IPS-NIHi11 (cell line): ENCODE data around the gene ZDHHC8.
"Not testable (repeated sequence)": the region's sequence is repeated elsewhere in the genome, so short reads cannot be mapped to it uniquely, and the experiment has no call there.

Experiments used
- DNase-seq: peaks from one replicate; pipeline ENCODE4 v3.0.0; 2012; ENCODE audit warnings: mixed read lengths, low spot score

The ZDHHC8 gene

GRCh38 chr22:20158391-20159036 lies 26.9 kb downstream of the ZDHHC8 start:
- no peak for DNase-seq

DNA sequence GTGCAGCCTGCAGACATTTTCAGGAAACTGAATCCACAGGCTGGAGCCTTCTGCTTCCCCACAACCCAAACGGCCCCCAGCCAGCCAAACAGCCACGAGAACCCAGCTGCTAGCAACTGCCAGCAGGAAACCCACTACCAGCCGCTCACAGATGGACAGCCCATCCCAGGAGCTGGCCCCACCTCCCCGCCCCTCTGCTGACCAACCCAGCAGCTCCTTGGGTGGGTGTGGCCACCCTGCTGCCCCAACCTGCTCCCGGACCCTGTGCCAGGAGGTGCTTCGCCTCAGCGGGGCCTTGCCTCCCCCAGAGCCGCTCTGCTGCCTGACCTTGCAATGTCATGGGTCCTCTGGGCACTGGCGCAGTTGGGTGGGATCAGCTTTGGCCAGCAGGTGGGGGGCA lies 27.5 kb downstream of the ZDHHC8 start:
- peak; percentile 82 for DNase-seq

DNA sequence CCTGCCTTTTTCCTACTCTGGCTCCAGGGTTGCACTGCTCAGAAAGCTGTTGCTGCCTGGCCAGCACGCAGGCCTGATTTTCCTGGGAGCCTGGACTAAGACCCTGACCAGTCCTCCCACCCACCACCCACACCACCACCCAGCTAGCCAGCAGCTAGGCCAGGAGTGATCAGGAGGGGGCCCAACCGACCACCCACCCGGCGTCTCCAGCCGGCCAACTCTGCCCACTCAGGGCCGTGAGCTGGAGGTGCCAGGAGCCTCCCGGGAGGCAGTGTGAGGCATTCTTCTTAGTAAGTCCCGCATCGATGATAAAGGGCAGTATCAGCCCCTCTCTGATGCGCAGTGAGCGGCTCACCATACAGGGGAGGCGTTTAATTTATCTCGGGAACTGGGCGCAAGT lies 27.9 kb downstream of the ZDHHC8 start:
- not testable (repeated sequence) for DNase-seq

GRCh38 chr22:20160041-20160440 lies 28.4 kb downstream of the ZDHHC8 start:
- no peak for DNase-seq

DNA sequence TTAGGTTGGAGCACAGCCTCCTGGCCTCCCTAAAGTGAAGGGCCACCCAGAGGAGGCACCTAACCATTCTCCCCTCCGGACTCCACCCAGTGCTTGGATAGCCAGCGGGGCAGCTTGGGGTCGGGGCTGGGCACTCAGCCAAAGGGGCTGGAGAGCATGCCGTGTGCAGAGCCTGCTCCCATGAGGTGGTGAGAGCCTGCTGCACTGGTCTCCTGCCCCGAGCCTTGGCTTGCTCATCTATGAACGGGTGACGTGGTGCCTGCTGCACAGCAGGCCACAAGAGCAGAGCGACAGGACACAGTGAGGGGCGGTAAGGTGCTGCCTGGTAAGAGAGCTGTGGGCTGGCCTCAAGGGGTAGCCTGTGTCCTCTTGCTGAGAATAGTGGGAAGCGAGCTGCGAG lies 33.3 kb downstream of the ZDHHC8 start:
- no peak for DNase-seq

DNA sequence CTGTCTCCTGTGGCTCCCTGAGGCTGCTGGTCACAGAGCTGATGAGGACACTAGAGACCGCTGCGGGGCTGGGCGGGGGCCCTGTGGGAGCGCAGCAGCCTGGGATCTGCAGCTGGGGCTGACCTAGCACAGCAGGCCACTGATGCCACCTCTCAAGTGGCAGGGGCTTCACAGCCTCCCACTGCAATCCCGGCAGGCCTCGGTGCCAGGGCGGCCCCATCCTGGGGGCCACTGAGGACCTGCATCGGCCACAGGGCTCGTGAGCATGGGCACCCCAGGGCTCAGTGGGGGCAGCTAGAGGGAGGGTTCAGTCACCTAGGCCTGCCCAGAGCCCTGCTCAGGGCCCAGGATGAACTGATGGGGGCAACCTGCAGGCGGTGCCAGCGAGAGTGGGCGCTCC lies 33.8 kb downstream of the ZDHHC8 start:
- no peak for DNase-seq

DNA sequence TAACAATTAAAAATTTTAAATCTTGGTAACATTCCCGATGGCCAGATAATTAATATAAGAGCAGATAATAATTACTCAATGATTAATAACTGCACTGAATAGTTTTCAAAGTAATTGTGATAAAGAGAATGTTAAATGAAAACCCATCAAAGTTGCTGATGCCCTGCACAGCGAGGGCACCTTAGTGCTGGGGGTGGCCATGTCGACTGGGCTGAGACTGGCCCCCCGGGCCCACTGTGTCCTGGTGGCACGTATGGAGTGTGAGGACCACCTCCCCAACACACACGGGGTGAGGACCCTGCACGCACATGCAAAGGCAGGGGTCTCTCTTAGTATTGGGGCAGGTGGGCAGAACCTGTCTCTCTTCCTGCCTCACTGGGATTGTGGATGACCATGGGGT lies 34.3 kb downstream of the ZDHHC8 start:
- no peak for DNase-seq

DNA sequence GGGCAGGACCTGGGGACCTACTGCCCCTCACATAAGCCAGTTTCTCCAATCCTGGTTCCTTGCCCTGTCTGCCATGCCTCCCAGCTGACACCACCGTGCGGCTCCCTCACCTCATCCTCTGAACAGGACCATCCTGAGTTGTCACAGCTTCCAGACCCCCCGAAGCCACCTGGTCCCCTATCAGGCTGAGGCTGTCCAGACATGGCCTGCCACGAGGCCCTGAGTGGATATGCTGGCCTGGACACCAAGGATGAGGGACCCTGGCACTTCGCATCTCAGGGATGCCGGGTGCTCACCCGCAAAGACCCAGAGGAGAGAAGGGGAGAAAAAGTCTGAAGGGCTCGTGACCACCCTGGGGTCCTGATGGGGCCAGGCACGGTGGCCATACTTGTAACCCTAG lies 35.1 kb downstream of the ZDHHC8 start:
- no peak for DNase-seq

DNA sequence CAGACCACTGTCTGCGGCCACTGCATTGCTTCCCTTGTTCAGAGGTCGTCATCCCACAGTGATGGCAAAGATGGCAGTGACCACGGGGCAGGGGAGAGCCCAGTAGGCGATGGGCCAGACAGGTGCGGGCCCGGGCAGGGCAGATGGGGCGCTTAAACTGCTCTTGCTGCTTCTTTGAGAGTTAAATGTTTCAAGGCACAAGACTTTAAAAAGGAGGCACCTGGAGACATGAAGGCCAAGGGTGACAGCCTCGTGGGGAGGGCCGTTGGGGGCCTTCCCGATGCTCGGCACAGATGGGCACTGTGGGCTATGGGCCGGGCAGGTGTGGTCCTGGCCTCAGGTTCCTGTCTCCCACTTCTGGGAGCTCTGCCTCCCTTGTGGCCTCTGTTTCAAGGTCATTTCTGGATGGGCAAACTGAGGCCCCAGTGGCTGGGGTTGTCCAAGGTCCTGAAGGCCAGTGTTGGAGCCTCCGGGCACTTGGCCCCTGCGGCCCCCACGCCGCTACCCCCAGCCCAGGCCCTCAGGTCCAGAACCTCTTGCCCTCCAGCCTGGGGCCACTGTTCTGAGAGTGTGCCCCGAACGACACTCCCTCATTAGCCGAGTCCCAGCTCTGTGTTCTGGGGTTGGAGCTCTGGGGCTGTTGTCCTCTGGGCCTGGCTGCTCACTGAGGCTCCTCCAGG lies 36.2 kb downstream of the ZDHHC8 start:
- DNase-seq = no peak

DNA sequence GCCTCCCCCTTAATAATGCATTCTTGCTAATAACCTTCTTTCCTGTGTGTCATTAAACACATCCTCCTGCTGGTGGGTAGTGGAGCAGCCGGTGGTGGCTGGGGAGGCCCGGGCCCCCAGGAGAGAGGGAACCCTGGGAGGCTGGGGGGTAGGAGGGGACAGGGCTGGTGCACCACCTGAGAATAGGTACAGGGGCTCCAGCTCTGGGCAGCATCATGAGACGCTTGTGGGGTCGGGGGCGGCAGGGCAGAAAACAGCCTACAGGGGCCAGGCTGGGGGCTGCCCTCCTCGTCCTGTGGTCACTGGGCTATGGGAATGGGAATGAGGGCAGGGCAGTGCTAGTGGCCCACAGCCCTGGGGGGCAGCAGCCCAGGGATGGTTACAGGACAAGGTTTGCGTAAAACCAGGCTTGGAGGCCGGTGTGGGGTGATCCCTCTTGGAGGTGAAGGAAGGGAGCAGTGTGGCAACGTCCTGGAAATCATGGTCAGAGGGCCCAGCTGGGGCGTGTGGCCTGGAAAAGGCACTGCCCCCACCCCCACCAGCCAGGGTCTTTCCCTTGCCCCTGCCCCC lies 37.7 kb downstream of the ZDHHC8 start:
- DNase-seq = no peak

DNA sequence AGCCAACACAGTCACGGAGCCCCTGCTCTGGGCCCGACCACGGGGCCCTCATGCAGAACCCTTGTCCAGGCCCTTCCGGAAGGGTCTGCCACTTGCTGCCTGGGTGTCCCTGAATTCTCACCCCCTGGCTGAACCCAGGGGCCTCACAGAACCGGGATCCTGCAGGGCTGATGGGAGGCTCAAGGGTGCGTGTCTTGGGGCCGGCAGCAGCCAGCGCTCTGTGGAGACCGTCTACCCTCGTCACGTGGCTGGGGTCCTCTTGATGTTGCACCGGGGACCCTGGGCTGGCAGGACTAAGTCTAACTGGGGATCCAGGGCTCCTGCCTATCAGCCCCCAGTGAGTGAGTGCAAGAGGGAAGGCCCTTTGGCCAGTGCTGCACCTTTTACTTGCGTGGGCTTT lies 38.6 kb downstream of the ZDHHC8 start:
- DNase-seq = no peak

GRCh38 chr22:20171288-20172140 lies 39.9 kb downstream of the ZDHHC8 start:
- DNase-seq = no peak

- DNase-seq = no peak
Observed at GRCh38 chr22:20172141-20172613, 40.6 kb downstream of the ZDHHC8 start.

GRCh38 chr22:20173246-20173645 lies 41.6 kb downstream of the ZDHHC8 start:
- DNase-seq = no peak

DNA sequence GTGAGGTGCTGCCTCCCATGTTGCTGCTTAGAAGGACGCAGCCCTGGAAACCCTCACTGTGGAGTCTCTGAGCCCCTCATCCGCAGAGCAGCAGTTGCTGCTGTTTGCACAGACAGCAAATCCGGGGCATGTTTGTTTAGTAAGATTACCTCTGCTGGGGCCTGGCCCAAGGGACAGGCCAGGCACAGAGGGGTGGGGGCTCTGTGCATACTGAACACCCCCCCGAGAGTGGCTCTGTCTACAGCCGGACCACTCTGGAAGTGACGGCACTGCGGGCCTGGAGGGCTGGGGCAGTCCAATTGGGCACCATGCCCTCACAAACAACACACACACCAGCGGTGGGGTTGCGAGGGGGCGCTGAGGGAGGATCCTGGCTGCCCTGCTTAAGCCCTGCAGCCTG lies 42.2 kb downstream of the ZDHHC8 start:
- no peak for DNase-seq

DNA sequence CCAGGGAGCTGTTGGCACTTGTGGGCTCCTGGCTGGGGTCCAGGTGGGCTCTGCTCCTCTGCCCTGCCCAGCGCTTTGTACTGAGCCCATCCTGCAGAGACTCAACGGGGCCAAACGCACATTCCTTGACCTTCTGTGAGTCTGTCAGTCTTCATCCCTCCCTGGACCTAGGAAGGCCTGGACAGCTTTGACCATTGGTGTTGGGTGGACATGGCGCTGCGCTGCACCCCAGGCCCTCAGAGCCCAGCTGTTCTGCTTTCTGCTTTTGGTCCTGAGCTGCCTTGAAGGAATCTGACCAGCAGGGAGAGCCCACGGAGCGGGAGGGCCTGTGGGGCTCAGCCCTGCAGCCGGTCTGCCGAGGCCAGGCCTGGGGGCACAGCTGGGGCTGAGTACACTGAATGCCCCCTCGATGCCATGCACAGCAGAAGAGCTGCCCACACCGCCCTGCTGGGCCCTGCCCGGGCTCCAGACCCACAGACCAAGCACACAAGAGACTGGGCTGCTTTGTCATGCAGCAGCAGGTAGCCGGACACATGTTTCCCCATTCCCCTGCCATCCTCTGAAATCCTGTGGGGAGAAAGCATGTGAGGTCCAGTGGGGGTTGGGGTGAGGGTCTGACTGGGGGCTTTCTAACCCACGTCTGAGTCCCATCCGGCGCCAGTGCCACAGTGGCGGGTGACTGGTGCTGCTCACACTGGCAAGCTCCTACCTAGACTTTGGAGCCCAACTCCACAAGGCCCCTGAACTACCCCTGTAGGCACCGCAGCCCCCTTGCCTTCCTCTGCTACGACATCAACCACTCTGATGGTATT lies 43.4 kb downstream of the ZDHHC8 start:
- DNase-seq = peak; percentile 67

DNA sequence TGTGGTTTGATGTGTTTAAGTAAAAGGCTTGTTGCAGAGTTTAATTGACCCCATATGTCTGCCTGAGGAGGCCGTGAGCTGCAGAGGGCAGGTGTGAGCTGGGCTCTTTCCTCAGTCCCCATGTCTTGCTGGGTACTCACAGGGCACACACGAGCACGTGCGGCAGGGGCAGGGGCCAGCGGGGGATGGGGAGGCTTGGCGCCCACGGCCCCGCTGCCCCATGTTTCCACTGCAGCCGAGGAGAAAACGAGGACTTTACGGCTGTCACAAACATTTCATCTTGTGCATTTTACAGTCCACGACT lies 43.9 kb downstream of the ZDHHC8 start:
- no peak for DNase-seq

DNA sequence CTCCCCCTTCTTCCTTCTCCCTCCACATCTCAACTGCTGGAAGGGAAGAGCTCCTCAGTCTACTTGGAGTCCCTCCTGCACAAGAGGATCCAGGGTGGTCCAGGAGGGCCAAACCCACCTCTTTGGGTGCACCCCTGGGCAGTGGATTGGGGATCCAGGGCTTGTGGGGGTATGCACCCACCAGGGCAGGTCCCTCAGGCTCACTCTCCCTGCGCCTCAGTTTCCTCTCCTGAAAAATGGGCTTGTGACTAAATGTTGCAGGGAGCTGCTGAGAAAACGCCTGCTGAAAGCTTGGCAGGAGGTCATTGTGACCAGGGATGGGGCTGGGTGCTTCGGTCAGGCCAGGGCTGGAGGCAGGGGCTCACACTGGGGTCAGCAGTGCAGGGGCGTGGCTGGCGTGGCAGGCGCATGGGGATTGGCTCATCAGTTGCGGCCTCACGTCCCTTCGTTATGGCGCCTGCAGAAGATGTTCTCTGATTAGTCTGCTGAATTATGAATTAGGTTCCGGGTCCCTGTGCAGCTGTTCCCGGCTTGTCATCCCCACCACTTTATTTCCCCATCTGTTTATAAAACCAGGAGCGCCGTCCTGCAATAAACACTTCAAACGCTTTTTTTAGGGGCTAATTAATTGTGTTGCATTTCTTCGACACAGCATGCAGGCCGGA lies 44.9 kb downstream of the ZDHHC8 start:
- no peak for DNase-seq

GRCh38 chr22:20177217-20177911 lies 45.8 kb downstream of the ZDHHC8 start:
- no peak for DNase-seq

- no peak for DNase-seq
Observed at GRCh38 chr22:20178075-20178914, 46.7 kb downstream of the ZDHHC8 start.
